Ascending aorta (tissue), 2 donors: ENCODE data around the gene ACTN1. TPM values are rescaled to one million over a fixed set of nuclear protein-coding genes. Genes with fewer than 3 reads are reported as not detected.

Experiments
- DNase-seq, 2 donors: peaks; one replicate each; pipeline ENCODE4 v3.0.0-alpha.2; 2019; ENCODE audit warnings: low spot score in 2 of 2
- H3K27ac ChIP-seq, 2 donors: fragments of 200-600 bp; sonication (generic); one replicate each; pipeline ENCODE4 v1.5.1; 2016 to 2017; ENCODE audit warnings: mild to moderate bottlenecking in 1 of 2
- H3K27me3 ChIP-seq: fragments of 200-600 bp; sonication (generic); one replicate; pipeline ENCODE4 v1.5.1; 2017
- H3K36me3 ChIP-seq, 2 donors: fragments of 200-600 bp; sonication (generic); one replicate each; pipeline ENCODE4 v1.5.1; 2016
- H3K4me1 ChIP-seq, 2 donors: fragments of 200-600 bp; sonication (generic); one replicate each; pipeline ENCODE4 v1.5.1; 2016 to 2017; ENCODE audit warnings: mild to moderate bottlenecking in 1 of 2
- H3K4me3 ChIP-seq, 2 donors: fragments of 200-600 bp; sonication (generic); one replicate each; pipeline ENCODE4 v1.5.1; 2016 to 2017; ENCODE audit warnings: mild to moderate bottlenecking in 1 of 2
- H3K9me3 ChIP-seq, 2 donors: fragments of 200-600 bp; sonication (generic); one replicate each; pipeline ENCODE4 v1.5.1; 2016
- intact Hi-C: fragments of 100-400 bp; cut with DNase I; formaldehyde crosslinking; loops from one replicate; pipeline ENCODE4 v1.15.1; 2023
- total RNA-seq: library from RNA; depleted of rRNA; stranded (reverse); fragments of >200 nt; gene quantifications from one replicate; pipeline ENCODE4 v1.1.0, GENCODE V29; 2016
- TF ChIP-seq, protein P1 (sequence below), 3 experiments: fragments of 200-600 bp in 2 of 3; fragments of 450-650 bp in 1 of 3; sonication (generic) in 2 of 3; IDR thresholded peaks; one replicate each; pipeline ENCODE4 v1.5.1; 2016 to 2019; ENCODE audit warnings: antibody characterized with exemption in 3 of 3, mild to moderate bottlenecking in 1 of 3, moderate library complexity in 1 of 3

ACTN1 gene
- total RNA-seq, 1 donor from 2014 or later, result 814 TPM

DNA sequence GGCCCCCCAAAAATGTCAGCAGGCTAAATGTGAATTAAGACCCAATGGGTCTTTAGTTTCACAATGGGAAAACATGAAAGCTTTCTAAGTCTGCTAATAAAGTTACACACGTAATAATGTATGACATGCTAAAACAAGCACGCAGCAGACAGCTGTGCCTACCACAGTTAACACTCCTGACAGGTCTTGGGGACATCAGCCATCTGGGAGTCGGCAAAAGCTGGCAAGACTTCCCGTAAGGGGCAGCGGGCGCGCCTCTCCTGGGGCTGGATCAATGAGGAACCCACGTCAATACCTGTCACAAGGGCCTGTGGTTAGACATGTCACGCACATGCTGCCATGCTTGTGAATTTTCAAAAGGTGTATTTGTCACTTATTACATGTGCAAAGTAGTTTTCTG lies 45.0 kb downstream of the ACTN1 start:
- H3K4me3 ChIP-seq, result no peak overlapping the region
- TF ChIP-seq, protein P1, sequence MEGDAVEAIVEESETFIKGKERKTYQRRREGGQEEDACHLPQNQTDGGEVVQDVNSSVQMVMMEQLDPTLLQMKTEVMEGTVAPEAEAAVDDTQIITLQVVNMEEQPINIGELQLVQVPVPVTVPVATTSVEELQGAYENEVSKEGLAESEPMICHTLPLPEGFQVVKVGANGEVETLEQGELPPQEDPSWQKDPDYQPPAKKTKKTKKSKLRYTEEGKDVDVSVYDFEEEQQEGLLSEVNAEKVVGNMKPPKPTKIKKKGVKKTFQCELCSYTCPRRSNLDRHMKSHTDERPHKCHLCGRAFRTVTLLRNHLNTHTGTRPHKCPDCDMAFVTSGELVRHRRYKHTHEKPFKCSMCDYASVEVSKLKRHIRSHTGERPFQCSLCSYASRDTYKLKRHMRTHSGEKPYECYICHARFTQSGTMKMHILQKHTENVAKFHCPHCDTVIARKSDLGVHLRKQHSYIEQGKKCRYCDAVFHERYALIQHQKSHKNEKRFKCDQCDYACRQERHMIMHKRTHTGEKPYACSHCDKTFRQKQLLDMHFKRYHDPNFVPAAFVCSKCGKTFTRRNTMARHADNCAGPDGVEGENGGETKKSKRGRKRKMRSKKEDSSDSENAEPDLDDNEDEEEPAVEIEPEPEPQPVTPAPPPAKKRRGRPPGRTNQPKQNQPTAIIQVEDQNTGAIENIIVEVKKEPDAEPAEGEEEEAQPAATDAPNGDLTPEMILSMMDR (IDR thresholded peaks at IDR 0.05), result no peak
- intact Hi-C loops, result no loop called here
- peaks cover 10 to 17% of the 10 kb centered on the region in 2 donors for H3K36me3 ChIP-seq
- H3K4me1 ChIP-seq, result peaks cover 49 to 94% of the 10 kb centered on the region in 2 donors
- no peaks in the 10 kb centered on the region for H3K27me3 ChIP-seq
- no peak for DNase-seq
- peak overlapping the region; percentile 93 for H3K27ac ChIP-seq
- H3K9me3 ChIP-seq, result no peaks in the 10 kb centered on the region

DNA sequence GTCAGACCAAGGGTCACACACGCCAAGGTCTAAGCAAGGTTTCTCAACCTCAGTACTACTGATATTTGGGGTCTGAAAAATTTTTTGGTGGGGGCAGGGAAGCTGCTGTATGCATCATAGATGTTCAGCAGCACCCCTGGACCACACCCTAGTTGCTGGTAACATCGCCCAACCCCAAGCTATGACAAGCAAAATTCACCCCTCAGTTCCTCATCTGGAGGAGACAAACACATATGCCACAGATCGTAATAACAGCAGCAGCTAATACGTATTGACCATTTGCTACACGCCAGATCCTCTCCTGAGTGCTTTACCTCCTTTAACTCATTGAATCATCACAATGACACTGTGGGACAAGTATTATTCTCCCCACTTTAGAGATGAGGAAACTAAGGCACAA lies 46.4 kb downstream of the ACTN1 start:
- intact Hi-C loops, result no loop called here
- H3K27ac ChIP-seq, result peak overlapping the region; percentile 93
- H3K4me3 ChIP-seq, result no peak overlapping the region
- peaks cover 10 to 11% of the 10 kb centered on the region in 2 donors for H3K36me3 ChIP-seq
- peaks cover 39 to 85% of the 10 kb centered on the region in 2 donors for H3K4me1 ChIP-seq
- H3K27me3 ChIP-seq, result no peaks in the 10 kb centered on the region
- no peaks in the 10 kb centered on the region for H3K9me3 ChIP-seq
- TF ChIP-seq, protein P1 (IDR thresholded peaks at IDR 0.05), result no peak
- no peak for DNase-seq

GRCh38 chr14:68932231-68932630 lies 46.9 kb downstream of the ACTN1 start:
- Histone ChIP-seq H3K27me3 (no peaks in the 10 kb centered on the region), H3K27ac (peak overlapping the region; percentile 93), H3K9me3 (no peaks in the 10 kb centered on the region), H3K4me3 (peak overlapping the region in 1 of 2 donors; percentile 23), H3K36me3 (peaks cover 10 to 11% of the 10 kb centered on the region in 2 donors), H3K4me1 (peaks cover 39 to 84% of the 10 kb centered on the region in 2 donors)
- TF ChIP-seq, protein P1 (IDR thresholded peaks at IDR 0.05), result no peak
- intact Hi-C loops, result no loop called here
- no peak for DNase-seq

GRCh38 chr14:68931474-68932051 lies 47.5 kb downstream of the ACTN1 start:
- intact Hi-C loops, result no loop called here
- no peaks in the 10 kb centered on the region for H3K27me3 ChIP-seq
- H3K9me3 ChIP-seq, result no peaks in the 10 kb centered on the region
- H3K4me3 ChIP-seq, result peak overlapping the region in 1 of 2 donors; percentile 23
- no peak for DNase-seq
- H3K36me3 ChIP-seq, result peaks cover 10 to 11% of the 10 kb centered on the region in 2 donors
- peaks cover 38 to 83% of the 10 kb centered on the region in 2 donors for H3K4me1 ChIP-seq
- H3K27ac ChIP-seq, result peak overlapping the region; percentile 89 to 93
- TF ChIP-seq, protein P1 (IDR thresholded peaks at IDR 0.05), result no peak

DNA sequence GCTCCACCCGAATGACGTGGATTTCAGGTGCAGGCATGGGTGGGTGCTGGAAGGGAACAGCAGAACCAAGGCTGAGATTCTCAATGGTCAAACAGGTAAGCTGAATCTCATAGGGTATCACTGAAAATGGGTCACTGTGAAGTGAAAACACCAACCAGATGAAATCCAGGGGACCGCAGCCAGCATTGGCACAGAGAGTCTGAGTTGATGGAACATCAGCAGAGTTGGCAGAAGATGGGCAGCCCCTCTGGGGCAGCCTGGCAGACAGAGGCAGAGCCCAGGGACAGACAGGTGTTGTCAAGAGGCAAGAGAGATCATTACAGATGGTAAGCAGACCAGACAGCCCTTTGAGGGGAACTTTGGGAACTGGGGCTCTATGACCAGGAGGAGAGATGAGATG lies 48.0 kb downstream of the ACTN1 start:
- TF ChIP-seq, protein P1 (IDR thresholded peaks at IDR 0.05), result no peak

More for the DNA sequence above, 48.0 kb downstream of the ACTN1 start:
- H3K36me3 ChIP-seq, result peaks cover 10 to 14% of the 10 kb centered on the region in 2 donors
- no peaks in the 10 kb centered on the region for H3K27me3 ChIP-seq
- intact Hi-C loops, result no loop called here
- H3K9me3 ChIP-seq, result no peaks in the 10 kb centered on the region
- H3K4me1 ChIP-seq, result peaks cover 34 to 78% of the 10 kb centered on the region in 2 donors
- DNase-seq, result no peak
- H3K27ac ChIP-seq, result peak overlapping the region; percentile 89 to 93
- peak overlapping the region in 1 of 2 donors; percentile 23 for H3K4me3 ChIP-seq
